IMR-90 (cell line): Measurements from ENCODE around the gene RIMS1.

ENCODE experiments used
- BHLHE40 ChIP-seq: fragments of 150-350 bp; IDR thresholded peaks from 2 replicates; pipeline ENCODE4 v1.6.1; 2016; ENCODE audit warnings: mild to moderate bottlenecking, low read depth, low read length
- CEBPB ChIP-seq: IDR thresholded peaks from 2 replicates; pipeline ENCODE4 v1.6.1; 2012; ENCODE audit warnings: low read depth, low read length, improper control_type of control experiment
- MAFK ChIP-seq: IDR thresholded peaks from 2 replicates; pipeline ENCODE4 v1.6.1; 2012; ENCODE audit warnings: low read depth, low read length, improper control_type of control experiment
- POLR2A ChIP-seq: IDR thresholded peaks from 2 replicates; pipeline ENCODE4 v1.6.1; 2012; ENCODE audit warnings: mild to moderate bottlenecking, low read depth, low read length
- RAD21 ChIP-seq: IDR thresholded peaks from 2 replicates; pipeline ENCODE4 v1.6.1; 2012; ENCODE audit warnings: low read length, improper control_type of control experiment
- RCOR1 ChIP-seq: IDR thresholded peaks from 2 replicates; pipeline ENCODE4 v1.6.1; 2012; ENCODE audit warnings: mild to moderate bottlenecking, low read length, improper control_type of control experiment; ENCODE audit not compliant: insufficient replicate concordance
- RFX5 ChIP-seq: IDR thresholded peaks from 2 replicates; pipeline ENCODE4 v1.8.0; 2012; ENCODE audit warnings: low read depth, mild to moderate bottlenecking, low read length, moderate library complexity
- SMC3 ChIP-seq: fragments of 150-350 bp; IDR thresholded peaks from 2 replicates; pipeline ENCODE4 v1.6.1; 2016; ENCODE audit warnings: low read depth, mild to moderate bottlenecking, antibody characterized with exemption, low read length, moderate library complexity
- TF ChIP-seq, protein P1 (sequence below): conservative IDR thresholded peaks from 2 replicates; pipeline ENCODE4 v1.5.1; 2012; ENCODE audit warnings: mild to moderate bottlenecking, low read depth, low read length, improper control_type of control experiment
- TF ChIP-seq, protein P2 (sequence below): fragments of 150-350 bp; IDR thresholded peaks from 2 replicates; pipeline ENCODE4 v1.6.1; 2016; ENCODE audit warnings: low read depth, mild to moderate bottlenecking, low read length, moderate library complexity, borderline replicate concordance

DNA sequence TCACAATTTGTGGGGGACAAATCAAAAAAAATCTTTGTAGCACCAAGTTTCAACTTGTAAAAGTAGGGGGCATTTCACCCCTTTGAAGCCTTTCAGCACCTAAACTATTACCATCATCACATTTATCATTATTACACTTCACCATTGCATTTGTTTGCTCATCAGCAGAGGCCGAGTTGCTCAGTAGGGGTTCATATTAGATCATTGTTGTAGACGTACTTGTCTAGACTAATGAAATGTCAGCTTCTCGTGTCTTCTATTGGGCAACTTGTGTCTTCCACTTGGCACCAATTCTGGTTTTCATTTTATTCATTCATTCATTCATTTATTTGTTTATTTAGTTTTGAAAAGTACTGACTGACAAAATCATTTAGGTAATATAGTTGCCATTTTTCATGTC, 397.2 kb downstream of the RIMS1 start:
- TF ChIP-seq, protein P1, sequence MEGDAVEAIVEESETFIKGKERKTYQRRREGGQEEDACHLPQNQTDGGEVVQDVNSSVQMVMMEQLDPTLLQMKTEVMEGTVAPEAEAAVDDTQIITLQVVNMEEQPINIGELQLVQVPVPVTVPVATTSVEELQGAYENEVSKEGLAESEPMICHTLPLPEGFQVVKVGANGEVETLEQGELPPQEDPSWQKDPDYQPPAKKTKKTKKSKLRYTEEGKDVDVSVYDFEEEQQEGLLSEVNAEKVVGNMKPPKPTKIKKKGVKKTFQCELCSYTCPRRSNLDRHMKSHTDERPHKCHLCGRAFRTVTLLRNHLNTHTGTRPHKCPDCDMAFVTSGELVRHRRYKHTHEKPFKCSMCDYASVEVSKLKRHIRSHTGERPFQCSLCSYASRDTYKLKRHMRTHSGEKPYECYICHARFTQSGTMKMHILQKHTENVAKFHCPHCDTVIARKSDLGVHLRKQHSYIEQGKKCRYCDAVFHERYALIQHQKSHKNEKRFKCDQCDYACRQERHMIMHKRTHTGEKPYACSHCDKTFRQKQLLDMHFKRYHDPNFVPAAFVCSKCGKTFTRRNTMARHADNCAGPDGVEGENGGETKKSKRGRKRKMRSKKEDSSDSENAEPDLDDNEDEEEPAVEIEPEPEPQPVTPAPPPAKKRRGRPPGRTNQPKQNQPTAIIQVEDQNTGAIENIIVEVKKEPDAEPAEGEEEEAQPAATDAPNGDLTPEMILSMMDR: no peak
- TF ChIP-seq BHLHE40: no peak
- TF ChIP-seq, protein P2, sequence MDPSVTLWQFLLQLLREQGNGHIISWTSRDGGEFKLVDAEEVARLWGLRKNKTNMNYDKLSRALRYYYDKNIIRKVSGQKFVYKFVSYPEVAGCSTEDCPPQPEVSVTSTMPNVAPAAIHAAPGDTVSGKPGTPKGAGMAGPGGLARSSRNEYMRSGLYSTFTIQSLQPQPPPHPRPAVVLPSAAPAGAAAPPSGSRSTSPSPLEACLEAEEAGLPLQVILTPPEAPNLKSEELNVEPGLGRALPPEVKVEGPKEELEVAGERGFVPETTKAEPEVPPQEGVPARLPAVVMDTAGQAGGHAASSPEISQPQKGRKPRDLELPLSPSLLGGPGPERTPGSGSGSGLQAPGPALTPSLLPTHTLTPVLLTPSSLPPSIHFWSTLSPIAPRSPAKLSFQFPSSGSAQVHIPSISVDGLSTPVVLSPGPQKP: no peak
- TF ChIP-seq POLR2A: no peak
- no peak for TF ChIP-seq SMC3
- no peak for TF ChIP-seq CEBPB
- no peak for TF ChIP-seq RFX5
- no peak for TF ChIP-seq RCOR1
- TF ChIP-seq RAD21: no peak
- TF ChIP-seq MAFK: no peak
